GM18507 (cell line): ENCODE data around the gene ZNF665.
"Not testable (repeated sequence)": the region's sequence is repeated elsewhere in the genome, so short reads cannot be mapped to it uniquely, and the experiment has no call there.

Source experiments
- DNase-seq: peaks from one replicate; pipeline ENCODE4 v3.0.0; 2011; ENCODE audit warnings: low read depth; ENCODE audit not compliant: insufficient read length; ENCODE audit errors: extremely low spot score
- FAIRE-seq: peaks from 2 replicates; lab custom pipeline; 2011; peaks lifted over from hg19 to GRCh38; lab: Jason Lieb, UNC

The ZNF665 gene

GRCh38 chr19:53192771-53193534 is at the start of gene ZNF665:
Gene ZNF665 (minus strand): TSS chr19:53193358. CDS start chr19:53182898, 10,460 bp downstream.
- DNase-seq (no peak), FAIRE-seq (no peak)

- FAIRE-seq (no peak), DNase-seq (no peak)
These were observed 44.1 kb upstream of the ZNF665 start for GRCh38 chr19:53237114-53237777.

- no peak for FAIRE-seq
These were observed 31.4 kb upstream of the ZNF665 start for GRCh38 chr19:53224606-53225005.

GRCh38 chr19:53222716-53223115 is 29.6 kb upstream of the ZNF665 start:
- not testable (repeated sequence) for FAIRE-seq, DNase-seq

More at GRCh38 chr19:53224606-53225005, 31.4 kb upstream of the ZNF665 start:
- no peak for DNase-seq

- DNase-seq, result no peak
- FAIRE-seq, result no peak
These were observed 19.7 kb upstream of the ZNF665 start for GRCh38 chr19:53212703-53213320.

GRCh38 chr19:53211554-53211953 is 18.4 kb upstream of the ZNF665 start:
- DNase-seq, FAIRE-seq: not testable (repeated sequence)

- peak; percentile 53 for DNase-seq
- FAIRE-seq, result no peak
These were observed 3.7 kb upstream of the ZNF665 start for GRCh38 chr19:53196777-53197396.

GRCh38 chr19:53195265-53195903 is 2.2 kb upstream of the ZNF665 start:
- DNase-seq, result no peak
- peak; percentile 21 for FAIRE-seq

GRCh38 chr19:53193535-53194222 is 521 bp upstream of the ZNF665 start:
- DNase-seq, result no peak

GRCh38 chr19:53190253-53190652 is 2.9 kb downstream of the ZNF665 start:
- DNase-seq (no peak), FAIRE-seq (no peak)

More at GRCh38 chr19:53193535-53194222, 521 bp upstream of the ZNF665 start:
- no peak for FAIRE-seq

GRCh38 chr19:53189691-53190198 is 3.4 kb downstream of the ZNF665 start:
- DNase-seq, FAIRE-seq: not testable (repeated sequence)

GRCh38 chr19:53185155-53185882 is 7.8 kb downstream of the ZNF665 start:
- not testable (repeated sequence) for FAIRE-seq, DNase-seq

- DNase-seq (no peak), FAIRE-seq (no peak)
These were observed 9.9 kb downstream of the ZNF665 start for GRCh38 chr19:53183146-53183764.

GRCh38 chr19:53182202-53182601 is 11.0 kb downstream of the ZNF665 start:
- FAIRE-seq (no peak), DNase-seq (no peak)

- FAIRE-seq, result no peak
These were observed 15.2 kb downstream of the ZNF665 start for GRCh38 chr19:53177986-53178385.

GRCh38 chr19:53172889-53173288 is 20.3 kb downstream of the ZNF665 start:
- no peak for FAIRE-seq
- no peak for DNase-seq

More at GRCh38 chr19:53177986-53178385, 15.2 kb downstream of the ZNF665 start:
- DNase-seq, result no peak

- DNase-seq (no peak), FAIRE-seq (no peak)
These were observed 27.5 kb downstream of the ZNF665 start for GRCh38 chr19:53165691-53166091.

- FAIRE-seq (no peak), DNase-seq (no peak)
These were observed 32.0 kb downstream of the ZNF665 start for GRCh38 chr19:53161123-53161522.
